Eye (tissue), 1 donor: ENCODE data around the gene ABCE1.

Experiments
- DNase-seq: peaks from one replicate; pipeline ENCODE4 v3.0.0-alpha.2; 2015

ABCE1 gene

DNA sequence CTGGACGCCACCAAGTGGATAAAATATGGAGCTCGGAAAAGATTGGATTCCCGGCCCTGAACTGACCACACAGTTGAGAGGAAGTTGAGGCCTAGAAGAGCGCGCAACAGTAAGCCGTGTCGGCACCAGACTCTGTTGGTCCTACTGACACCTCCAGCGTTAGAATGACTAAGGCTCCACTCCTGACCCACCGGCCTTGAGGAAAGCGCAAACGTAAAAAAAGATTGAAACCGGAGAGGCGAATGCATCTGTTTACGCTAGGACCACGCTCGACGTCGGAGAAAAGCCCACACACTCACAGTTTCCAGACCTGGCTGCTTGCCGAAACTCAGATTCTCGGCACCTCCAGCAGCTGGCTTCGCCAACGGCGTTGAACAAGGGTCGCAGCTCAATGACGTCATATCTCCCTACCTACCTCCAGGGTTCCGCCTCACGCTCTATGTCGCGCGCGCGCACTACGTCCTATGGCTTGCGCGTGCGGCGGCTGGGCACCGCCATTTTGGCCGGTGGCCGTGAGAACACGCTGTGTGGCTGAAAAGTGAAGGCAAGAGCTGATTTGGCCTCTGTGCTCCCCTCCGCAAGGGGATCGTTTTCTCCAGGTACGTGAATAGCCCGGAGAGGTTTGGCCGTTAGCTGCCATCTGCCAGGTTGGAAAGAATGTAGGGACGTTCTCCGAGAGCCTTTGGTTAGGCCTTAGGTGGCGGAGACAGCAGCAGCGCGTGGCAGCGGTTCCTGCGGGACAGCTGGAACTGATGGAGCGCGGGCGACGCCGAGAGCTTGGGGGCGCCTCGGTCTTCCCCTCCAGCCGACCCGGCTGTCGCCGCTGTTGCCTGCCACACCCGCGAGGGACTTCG lies at the start of gene ABCE1, which contains the start of gene ANAPC10:
Gene ABCE1 (plus strand): TSS at position 491 of the 854 bp plus-strand sequence. CDS start 6,102 bp downstream, outside the sequence.
Gene ANAPC10 (minus strand): TSS at position 376 of the 854 bp plus-strand sequence. CDS start 2,097 bp downstream, outside the sequence.
- DNase-seq, result peak; percentile 100

GRCh38 chr4:145048817-145049216 lies 49.3 kb upstream of the ABCE1 start:
- DNase-seq, result no peak

DNA sequence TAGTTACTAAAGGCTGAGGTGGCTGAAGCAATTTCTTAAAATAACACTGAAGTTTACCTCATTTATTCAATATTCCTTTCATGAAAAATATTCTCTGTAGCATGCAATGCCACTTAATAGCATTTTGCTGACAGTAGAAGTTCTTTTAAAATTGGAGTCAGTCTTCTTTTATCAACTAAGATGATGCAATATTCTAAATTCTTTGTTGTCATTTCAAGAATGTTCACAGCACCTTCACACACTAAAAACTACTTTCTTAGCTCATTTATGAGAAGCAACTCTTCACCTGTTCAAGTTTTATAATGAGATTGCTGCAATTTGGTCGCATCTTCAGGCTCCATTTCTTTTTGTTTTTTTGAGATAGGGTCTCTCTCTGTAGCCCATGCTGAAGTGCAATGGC lies 48.9 kb upstream of the ABCE1 start:
- DNase-seq, result no peak

DNA sequence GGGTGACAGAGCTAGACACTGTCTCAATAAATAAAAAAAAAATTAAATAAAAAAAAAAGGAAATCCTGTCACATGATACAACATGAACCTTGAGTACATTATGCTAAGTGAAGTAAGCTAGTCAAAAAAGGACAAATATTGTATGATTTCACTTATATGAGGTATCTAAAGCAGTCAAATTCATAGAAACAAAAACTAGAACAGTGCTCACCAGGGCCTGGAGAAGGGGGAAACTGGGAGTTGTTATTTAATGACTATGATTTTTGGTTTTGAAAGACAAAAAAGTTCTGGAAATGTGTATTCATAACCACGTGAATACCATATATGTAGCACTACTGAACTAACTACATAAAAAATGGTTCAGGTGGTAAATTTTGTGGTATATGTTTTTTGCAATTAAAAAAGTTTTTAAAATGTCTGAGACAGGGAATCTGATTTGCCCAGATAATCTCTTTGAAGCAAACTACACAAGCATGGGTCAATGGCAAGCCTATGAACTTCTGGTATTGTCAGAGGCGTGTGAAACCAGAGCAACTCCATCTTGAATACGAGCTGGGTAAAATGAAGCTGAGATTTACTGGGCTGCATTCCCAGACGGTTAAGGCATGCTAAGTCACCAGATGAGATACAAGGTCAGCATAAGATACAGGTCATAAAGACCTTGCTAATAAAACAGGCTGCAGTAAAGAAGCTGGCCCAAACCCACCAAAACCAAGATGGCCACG lies 42.4 kb upstream of the ABCE1 start:
- DNase-seq, result no peak

DNA sequence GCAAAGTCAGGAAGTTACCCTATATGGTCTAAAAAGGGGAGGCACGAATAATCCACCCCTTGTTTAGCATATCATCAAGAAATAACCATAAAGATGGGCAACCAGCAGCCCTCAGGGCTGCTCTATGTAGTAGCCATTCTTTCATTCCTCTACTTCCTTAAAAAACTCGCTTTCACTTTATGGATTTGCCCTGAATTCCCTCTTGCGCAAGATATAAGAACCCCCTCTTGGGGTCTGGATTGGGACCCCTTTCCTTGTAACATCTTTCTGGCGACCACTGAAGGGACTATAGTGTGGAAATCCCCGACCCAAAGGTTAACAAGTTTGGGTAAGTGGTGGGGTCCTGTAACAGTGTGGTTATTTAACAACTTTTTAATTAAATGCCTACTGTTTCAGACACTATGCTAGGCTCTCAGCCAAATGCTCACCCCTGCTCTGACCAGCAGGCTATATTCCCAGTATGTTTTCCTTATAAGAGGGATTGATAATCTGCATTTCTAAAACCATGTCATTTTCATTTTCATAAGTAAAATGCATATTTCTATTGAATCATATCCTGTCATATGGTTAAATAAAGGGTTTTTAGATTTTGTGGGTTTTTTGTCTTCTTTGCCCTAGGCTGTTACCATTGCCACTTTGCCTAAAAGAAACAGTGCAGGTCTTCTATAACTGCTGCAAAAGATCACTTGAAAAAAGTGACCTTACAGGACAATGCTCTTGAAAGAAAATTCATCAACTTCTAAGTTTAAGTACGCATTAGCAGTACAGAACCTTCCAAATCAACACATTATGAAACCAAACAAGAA lies 41.6 kb upstream of the ABCE1 start:
- no peak for DNase-seq

DNA sequence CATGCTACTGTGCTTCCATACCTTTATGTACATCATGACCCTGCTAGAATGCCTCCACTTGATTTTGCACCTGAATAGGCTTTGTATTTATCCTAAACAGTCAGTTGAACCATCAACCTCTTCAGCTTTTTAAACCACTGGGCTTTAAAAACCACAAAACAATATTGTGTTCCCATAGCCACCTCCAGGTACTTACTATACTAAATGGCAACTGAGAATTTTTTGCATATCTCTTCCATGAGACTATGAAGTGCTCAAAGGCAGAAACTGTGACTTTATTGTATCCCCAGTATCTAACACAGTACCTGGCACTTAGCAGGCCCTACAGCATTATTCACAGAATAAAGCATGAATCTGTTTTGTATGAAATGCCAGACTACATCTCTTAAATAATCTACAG lies 39.9 kb upstream of the ABCE1 start:
- DNase-seq, result no peak

DNA sequence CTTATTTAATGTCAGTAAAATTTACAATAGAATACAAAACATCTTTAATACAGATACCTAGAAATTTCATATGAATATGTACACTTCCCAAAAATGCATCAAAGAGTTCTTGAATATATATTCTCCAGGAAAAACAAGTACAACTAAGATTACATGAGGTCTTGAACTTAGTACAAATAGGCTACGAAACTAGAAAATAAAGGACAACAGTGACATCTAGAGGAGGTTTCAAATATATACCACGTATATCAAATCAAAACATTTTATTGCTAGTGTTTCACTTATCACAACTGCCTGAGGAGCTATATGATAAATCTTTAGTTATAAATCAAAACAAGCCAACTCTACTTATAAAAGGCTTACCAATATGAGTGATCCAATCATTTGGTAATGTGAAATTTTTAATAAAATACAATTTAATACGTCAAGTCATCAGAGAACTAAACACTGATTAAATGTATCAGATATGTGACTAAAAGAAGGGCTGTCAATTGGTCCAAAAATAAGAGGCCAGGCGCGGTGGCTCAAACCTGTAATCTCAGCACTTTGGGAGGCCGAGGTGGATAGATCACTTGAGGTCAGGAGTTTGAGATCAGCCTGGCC lies 36.7 kb upstream of the ABCE1 start:
- peak; percentile 81 for DNase-seq

DNA sequence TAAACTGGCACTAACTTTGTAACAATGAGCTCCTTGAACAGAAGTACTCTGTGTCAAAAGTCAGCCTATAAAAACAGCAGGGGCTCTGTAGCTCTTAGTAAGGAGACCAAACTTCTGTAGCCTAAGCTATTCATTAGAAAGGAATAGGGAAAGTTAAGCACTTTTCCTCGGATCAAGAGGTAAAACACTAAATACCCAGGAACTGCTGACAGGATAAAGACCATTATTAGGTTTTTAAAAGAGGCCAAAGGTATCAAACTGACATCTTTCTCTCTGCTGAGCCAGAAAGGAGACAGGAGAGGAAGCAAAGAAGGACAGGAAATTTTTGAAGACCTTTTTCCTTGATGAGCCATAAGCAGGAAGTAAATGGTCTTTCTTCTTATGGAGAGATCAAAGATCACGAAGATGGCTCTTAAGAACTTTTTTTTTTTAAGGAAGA lies 32.0 kb upstream of the ABCE1 start:
- DNase-seq, result no peak

DNA sequence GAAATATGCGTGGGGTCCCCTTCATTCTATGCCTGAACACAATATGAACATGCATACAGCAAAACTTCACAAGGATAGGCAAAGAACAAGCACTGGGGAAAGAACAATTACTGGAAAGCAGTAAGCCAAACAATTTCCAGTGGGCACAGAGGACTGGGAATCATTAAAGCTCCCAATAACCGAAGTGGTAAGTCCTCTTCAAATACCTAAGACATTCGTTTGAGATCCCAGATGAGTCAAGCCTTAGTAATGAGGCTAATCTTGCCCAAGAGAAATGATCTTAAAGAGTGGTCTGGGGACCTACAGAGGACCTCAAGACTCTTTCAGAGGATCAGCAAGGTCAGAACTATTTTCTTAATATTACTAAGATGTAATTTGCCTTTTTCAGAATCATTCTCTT lies 28.8 kb upstream of the ABCE1 start:
- no peak for DNase-seq

DNA sequence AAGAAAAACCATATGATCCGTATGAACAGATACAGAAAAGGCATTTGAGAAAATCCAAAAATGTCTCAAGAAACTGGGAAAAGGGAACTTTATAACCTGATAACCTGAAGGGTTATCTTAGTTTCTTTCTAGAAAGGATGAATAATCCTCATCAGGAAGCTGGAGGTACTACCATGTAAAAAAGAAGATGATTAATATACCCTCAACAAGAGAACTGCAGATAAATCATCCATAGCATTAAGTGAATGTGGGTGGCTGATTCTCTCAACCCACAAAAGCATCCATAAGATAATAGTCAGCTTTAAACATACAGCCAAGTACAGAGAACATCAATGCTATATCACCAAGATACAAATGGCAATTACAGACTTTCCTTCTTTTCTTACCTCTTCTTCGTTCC lies 26.6 kb upstream of the ABCE1 start:
- DNase-seq, result no peak

DNA sequence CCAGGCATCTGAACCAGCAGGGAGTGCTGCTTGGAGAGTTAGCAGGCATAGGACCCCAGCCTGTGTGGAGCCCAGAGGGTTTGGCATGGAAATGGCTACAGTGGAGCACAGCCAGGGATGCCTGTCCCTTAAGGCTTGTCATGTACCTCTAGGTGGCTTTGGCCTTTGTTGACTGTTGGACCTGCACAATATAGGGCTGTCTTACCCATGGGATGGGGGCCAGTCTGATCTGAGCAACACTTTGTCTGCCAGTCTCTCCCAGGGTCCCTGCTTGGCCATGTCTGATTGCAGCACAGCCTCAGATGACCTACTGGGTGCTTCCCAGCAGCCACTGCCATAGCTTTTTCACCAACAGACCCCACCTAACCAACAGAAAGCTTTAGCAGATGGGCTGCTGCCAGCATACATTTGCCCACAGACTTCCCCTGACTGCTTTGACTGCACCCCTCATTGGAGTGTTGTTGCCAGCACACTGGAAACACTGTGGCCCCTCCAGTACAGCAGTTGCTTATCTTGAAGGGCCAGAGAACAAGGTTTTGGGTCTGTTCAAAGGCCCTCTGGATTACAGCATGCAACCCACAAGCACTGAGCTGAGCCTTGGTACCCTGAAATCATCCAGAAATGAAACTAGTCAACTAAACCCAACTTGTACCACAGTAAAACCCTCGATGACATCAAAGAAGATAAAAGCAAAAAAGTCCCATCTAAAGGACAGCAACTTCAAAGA lies 22.2 kb upstream of the ABCE1 start:
- no peak for DNase-seq

- DNase-seq, result no peak
Observed at GRCh38 chr4:145076469-145076855, 21.6 kb upstream of the ABCE1 start.

DNA sequence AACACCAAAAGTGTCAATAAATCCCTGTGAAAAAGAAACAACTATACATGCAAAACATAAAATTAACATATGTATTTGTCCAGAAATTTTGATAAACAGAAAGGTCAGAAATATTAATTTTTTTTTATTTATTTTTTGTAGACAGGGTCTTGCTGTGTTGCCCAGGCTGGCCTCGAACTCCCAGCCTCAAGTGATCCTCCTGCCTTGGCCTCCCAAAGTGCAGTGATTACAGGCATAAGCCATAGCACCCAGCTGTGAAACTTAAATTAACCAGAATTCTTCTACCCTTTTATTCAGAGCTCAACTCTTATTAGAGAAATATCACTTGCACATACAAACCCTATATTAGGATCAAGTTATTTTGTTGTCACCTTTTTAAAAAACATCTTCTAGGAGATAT lies 16.4 kb upstream of the ABCE1 start:
- DNase-seq, result no peak

- no peak for DNase-seq
Observed at GRCh38 chr4:145083891-145084605, 14.1 kb upstream of the ABCE1 start.

GRCh38 chr4:145090380-145090779 lies 7.7 kb upstream of the ABCE1 start:
- no peak for DNase-seq

- DNase-seq, result no peak
Observed at GRCh38 chr4:145093638-145094037, 4.5 kb upstream of the ABCE1 start.

DNA sequence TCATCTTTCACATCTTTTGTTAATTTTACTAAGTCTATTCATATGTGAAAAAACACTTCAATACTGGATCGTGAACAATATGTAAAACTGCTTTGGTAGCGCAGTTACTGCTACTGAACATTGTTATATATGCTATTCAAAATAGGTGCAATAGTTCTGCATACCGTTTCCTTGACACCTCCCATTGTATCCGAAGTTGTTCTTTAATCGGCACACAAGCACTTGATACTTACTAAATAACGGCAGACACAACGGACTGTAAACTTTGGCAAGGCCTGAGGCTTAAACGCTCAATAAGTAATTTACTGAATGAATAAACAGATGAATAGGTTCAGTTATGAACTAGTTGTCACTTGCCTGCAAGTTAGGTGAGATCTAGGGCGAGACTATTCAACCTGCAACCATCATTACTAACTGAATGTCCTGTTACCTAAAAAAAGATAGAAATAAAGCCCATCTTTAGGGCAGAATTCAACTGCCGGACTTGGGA lies 735 bp upstream of the ABCE1 start:
- no peak for DNase-seq

DNA sequence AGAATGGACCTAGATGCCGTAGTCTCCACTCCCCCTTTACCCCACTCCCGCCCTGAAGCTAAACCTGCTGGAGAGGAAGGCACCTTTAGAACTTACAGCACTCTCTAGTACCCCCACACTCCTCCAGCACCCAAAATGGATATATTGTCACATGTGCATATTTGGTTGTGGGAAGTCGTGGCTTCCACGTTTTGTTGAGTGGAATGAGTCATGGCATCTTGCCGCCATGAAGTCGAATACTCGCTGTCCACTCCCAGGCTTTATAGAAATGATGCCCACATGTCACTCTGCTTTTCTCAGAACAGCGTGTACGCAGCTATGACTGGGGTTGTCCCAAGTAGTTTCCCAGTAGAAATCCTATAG lies 545 bp downstream of the ABCE1 start:
- peak; percentile 80 for DNase-seq

DNA sequence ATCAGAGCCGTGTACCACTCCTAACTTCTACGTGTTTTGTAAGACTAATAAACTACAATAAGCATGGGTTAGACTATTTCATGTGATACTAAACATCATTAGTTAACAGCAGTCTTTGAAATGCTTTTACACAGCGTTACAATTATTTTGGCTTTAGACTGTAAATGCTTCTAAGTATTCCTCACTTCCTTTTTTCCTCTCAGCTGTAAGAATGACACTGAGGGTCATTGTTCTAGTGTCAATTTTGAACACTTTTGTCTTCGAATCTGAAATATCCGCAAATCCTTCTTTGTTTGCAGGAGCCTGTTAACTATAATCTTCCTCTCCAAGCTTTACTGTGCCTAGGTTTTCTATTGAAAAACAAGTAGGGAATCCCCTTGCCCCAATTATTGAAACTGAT lies 1.5 kb downstream of the ABCE1 start:
- peak; percentile 7 for DNase-seq

GRCh38 chr4:145101091-145101490 lies 3.0 kb downstream of the ABCE1 start:
- no peak for DNase-seq

DNA sequence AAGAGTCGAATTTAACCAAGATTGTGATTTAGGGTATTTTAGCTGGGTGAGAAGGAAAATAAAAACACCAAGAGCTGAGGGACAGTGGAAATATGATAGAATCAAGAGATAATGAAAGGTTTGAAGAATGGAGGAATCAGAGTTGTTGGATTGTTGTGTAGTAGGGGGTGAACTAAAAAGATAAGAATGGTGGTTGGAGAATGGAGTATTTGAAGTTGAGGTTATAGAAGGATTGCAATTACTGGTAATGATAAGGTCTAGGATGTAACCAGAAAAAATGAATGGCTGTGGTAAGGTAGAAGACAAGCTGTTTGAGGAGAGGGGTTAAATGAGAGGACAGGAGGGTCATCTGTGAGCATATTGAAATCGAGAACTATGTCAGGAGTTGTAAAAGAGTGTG lies 4.5 kb downstream of the ABCE1 start:
- DNase-seq, result no peak
